MCF 10A (cell line): ENCODE measurements around the gene CHRNA5. TPM values are rescaled to one million over a fixed set of nuclear protein-coding genes. Genes with fewer than 3 reads are reported as not detected.
"Not testable (repeated sequence)": the region's sequence is repeated elsewhere in the genome, so short reads cannot be mapped to it uniquely, and the experiment has no call there.

ENCODE experiments used
- BruUV-seq: library from RNA; stranded (reverse); fragments of 400-500 nt; replicated peaks from 2 replicates; lab custom pipeline; 2021; lab: Mats Ljungman, UMichigan
- CTCF ChIA-PET: fragments of 300-600 bp; sonication (Branson Sonifier 250); formaldehyde crosslinking; extraction: SDS; loops from one replicate; lab custom pipeline; 2021; ENCODE audit warnings: antibody characterized with exemption, inconsistent platforms; lab: Yijun Ruan, JAX
- POLR2A ChIA-PET: fragments of 300-600, 350-650 bp; sonication (Branson Sonifier 250); formaldehyde crosslinking; extraction: SDS; loops from one replicate; lab custom pipeline; 2020; ENCODE audit warnings: antibody characterized with exemption, inconsistent platforms; lab: Yijun Ruan, JAX
- DNase-seq: peaks from one replicate; pipeline ENCODE4 v3.0.0-alpha.2; 2018; ENCODE audit not compliant: unreplicated experiment
- H3K27ac Mint-ChIP-seq: one replicate; pipeline ENCODE4 v1.8.0; 2022; ENCODE audit warnings: mild to moderate bottlenecking, low read depth, mixed read lengths; ENCODE audit not compliant: unreplicated experiment
- H3K27me3 Mint-ChIP-seq: one replicate; pipeline ENCODE4 v1.8.0; 2022; ENCODE audit warnings: mixed read lengths; ENCODE audit not compliant: insufficient read depth, unreplicated experiment
- H3K36me3 Mint-ChIP-seq: one replicate; pipeline ENCODE4 v1.8.0; 2022; ENCODE audit warnings: mild to moderate bottlenecking, moderate library complexity, mixed read lengths; ENCODE audit not compliant: insufficient read depth, unreplicated experiment
- H3K4me1 Mint-ChIP-seq: one replicate; pipeline ENCODE4 v1.8.0; 2022; ENCODE audit warnings: mixed read lengths; ENCODE audit not compliant: insufficient read depth, unreplicated experiment
- H3K4me3 Mint-ChIP-seq: one replicate; pipeline ENCODE4 v1.8.0; 2022; ENCODE audit warnings: mild to moderate bottlenecking, moderate library complexity, mixed read lengths; ENCODE audit not compliant: unreplicated experiment
- H3K9me3 Mint-ChIP-seq: one replicate; pipeline ENCODE4 v1.8.0; 2022; ENCODE audit warnings: mixed read lengths; ENCODE audit not compliant: unreplicated experiment
- CTCF ChIP-seq: fragments of 200-600 bp; IDR thresholded peaks from one replicate; pipeline ENCODE4 v1.8.0; 2022; ENCODE audit warnings: antibody characterized with exemption, mild to moderate bottlenecking; ENCODE audit not compliant: unreplicated experiment
- intact Hi-C: fragments of 100-400 bp; cut with micrococcal nuclease; formaldehyde crosslinking; loops from 2 replicates; pipeline ENCODE4 v1.14.1; 2022
- total RNA-seq: library from RNA; stranded (reverse); gene quantifications from 2 replicates; pipeline ENCODE4 v1.2.3, GENCODE V29; 2022

CHRNA5 gene
- total RNA-seq, 1 experiment from 2014 or later: 2.3 TPM

DNA sequence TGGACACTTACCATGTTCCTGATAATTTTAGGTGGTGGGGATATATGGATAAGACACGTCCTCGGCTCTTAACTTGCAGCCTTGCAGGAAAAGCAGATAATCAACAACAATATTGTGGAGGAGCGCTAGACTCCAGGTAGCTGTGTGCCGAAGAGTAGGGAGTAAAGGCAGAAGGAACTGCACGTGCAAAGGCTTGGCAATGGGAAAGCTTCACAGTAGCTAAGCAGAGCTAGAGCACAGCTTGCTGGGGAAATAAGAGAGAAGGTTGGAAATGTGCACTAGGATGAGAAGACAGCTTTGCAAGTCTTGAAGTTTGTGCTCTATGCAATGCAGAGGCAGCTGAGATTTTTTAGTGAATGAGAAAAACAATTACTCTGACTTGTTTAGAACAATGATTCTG is 12.7 kb upstream of the CHRNA5 start:
- H3K27ac Mint-ChIP-seq: no peak overlapping the region
- peaks cover 20% of the 10 kb centered on the region for H3K36me3 Mint-ChIP-seq
- POLR2A ChIA-PET: interaction anchor here (0.6 to 2.2 kb wide), 3 partner anchors 12 to 44 kb away, joined by 3 to 8 read pairs (median 3); partner anchors contain the start of gene PSMA4
- BruUV-seq: no TSS peak
- intact Hi-C loops: no loop called here
- CTCF ChIA-PET: no interaction called here
- H3K9me3 Mint-ChIP-seq: no peaks in the 10 kb centered on the region
- DNase-seq: no peak
- H3K27me3 Mint-ChIP-seq: no peaks in the 10 kb centered on the region
- no peak overlapping the region for H3K4me3 Mint-ChIP-seq
- TF ChIP-seq CTCF: no peak
- no peaks in the 10 kb centered on the region for H3K4me1 Mint-ChIP-seq

GRCh38 chr15:78560201-78560600 is 5.1 kb upstream of the CHRNA5 start:
- DNase-seq, H3K36me3 Mint-ChIP-seq, CTCF ChIA-PET, H3K4me3 Mint-ChIP-seq, H3K4me1 Mint-ChIP-seq, intact Hi-C loops, H3K27ac Mint-ChIP-seq, H3K9me3 Mint-ChIP-seq, H3K27me3 Mint-ChIP-seq, BruUV-seq: not testable (repeated sequence)
- POLR2A ChIA-PET: interaction anchor here (1.8 kb wide), 1 partner anchor 20 kb away, joined by 5 read pairs; the partner anchor contains the start of gene PSMA4

GRCh38 chr15:78561490-78561889 is 3.8 kb upstream of the CHRNA5 start:
- Mint-ChIP-seq H3K27me3 (no peaks in the 10 kb centered on the region), H3K27ac (no peak overlapping the region), H3K9me3 (no peaks in the 10 kb centered on the region), H3K4me1 (peaks cover 4% of the 10 kb centered on the region), H3K36me3 (no peaks in the 10 kb centered on the region), H3K4me3 (no peak overlapping the region)
- CTCF ChIA-PET: interaction anchor here (0.5 kb wide), 1 partner anchor 436 kb away, joined by 3 read pairs; no protein-coding TSS in a partner anchor
- TF ChIP-seq CTCF: no peak
- BruUV-seq: no TSS peak
- no peak for DNase-seq
- intact Hi-C loops: no loop called here
- POLR2A ChIA-PET: interaction anchor here (0.6 to 1.8 kb wide), 2 partner anchors 21 to 553 kb away, joined by 3 to 5 read pairs; partner anchors contain the start of gene PSMA4

- Mint-ChIP-seq H3K4me3 (no peak overlapping the region), H3K27me3 (no peaks in the 10 kb centered on the region), H3K9me3 (no peaks in the 10 kb centered on the region), H3K27ac (no peak overlapping the region), H3K4me1 (peaks cover 8% of the 10 kb centered on the region), H3K36me3 (no peaks in the 10 kb centered on the region)
- DNase-seq: no peak
- ChIA-PET CTCF (no interaction called here), POLR2A (interaction anchor here (1.8 kb wide), 1 partner anchor 22 kb away, joined by 7 read pairs; the partner anchor contains the start of gene PSMA4)
- intact Hi-C loops: no loop called here
- BruUV-seq: no TSS peak
- no peak for TF ChIP-seq CTCF
These were observed 2.2 kb upstream of the CHRNA5 start for GRCh38 chr15:78563092-78563491.
